CD4-positive, alpha-beta T cell treated with Interleukin-15 for 4 hours (primary cell): ENCODE results near the gene THBS4.

ENCODE experiments used
- DNase-seq: peaks from one replicate; pipeline ENCODE4 v3.0.0-alpha.2; 2020; ENCODE audit warnings: low spot score

THBS4 gene

DNA sequence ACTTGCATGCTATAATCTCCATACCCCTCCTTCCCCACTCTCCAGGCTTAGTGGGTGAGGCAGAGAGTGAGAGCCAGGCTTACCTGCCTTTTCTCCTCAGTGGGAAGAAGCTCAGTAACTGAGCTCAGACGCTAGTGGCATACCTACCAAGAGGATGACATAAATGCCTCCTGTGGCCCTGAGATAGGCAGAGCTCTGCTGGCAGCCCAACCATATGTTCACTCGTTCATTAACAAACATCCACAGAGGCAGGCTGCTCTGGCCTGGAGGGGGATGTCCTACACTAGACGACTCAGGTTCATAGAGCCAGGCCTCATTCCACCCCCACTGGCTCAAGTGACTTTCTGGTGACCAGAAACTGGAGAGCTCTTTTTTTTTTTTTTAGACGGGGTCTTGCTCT, 81.3 kb downstream of the THBS4 start:
- no peak for DNase-seq

DNA sequence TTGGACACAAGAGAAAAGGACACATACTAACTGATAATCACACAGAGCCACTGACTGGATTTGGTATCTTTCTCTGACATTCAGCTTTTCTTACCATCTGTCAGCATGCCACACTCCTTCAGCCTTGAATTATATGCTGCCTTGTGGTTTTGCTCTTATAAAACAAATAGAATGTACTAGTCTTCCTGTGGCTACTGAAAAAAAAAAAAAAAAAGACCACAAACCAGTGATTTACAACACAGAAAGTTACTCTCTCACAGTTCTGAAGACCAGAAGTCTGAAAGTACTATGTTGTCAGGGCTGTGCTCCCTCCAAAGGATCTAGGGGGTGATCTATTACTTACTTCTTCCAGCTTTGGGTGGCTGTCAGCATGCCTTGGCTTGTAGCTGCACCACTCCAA, 82.3 kb downstream of the THBS4 start:
- no peak for DNase-seq

DNA sequence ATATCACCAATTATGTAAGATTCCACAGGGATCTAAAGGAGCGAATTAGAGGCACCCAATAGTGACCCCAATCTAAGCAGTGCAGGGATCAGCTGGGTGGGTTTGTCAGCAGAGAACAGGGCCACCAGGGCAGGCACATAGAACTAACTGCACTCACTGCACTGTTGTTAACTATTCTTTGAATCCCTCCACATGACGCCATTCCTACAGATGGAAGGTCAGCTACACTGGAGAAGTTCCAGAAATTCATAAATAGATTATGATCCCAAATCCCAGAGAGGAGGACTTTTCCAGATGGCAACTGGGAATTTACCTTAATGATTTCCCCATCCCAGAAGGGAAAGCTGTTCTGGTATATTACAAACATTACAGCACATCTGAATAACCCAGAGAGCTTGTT, 84.2 kb downstream of the THBS4 start:
- no peak for DNase-seq

DNA sequence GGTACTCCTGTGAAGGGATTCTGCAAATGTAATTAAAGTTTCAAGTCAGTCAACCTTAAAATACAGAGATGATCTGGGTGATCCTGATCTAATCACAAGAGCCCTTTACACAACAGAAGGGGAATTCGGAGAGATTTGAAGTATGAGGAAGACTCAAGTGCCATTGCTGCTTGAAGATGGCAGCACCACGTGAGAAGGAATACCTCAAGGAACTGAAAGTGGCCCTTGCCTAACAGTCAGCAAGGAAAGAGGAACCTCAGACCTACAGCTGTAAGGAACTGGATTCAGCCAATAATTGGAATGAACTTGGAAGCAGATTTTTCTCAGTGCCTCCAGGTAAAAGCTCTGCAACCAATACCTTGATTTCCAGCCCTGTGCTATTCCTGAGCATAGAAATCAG, 87.4 kb downstream of the THBS4 start:
- no peak for DNase-seq

GRCh38 chr5:80124121-80124918, 89.2 kb downstream of the THBS4 start:
- no peak for DNase-seq

- no peak for DNase-seq
These were observed 90.1 kb downstream of the THBS4 start for GRCh38 chr5:80125022-80125961.

DNA sequence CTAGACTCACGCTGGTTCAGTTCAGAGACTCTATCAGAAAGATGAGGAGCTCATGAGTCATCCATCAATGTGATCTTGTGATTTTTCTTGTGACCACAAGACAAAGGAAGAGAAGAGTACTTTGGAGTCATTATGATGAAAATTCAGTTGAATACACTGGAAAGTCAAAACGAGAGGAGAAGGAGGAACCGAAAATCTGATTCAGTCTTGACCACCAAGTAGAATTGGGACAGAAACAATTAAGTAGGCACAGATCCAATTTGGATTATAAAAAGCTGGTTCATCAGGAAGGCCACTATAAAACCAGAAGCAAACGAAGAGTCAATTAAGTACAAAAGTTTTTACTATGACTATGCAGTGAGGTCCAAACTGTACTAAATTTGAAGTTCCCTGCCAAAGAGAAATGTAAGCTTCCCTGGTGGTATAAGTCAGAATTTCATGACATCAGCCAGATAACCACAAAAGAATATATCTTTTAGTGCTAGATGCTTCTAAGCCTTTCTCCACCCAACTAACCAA, 90.9 kb downstream of the THBS4 start:
- DNase-seq: peak; percentile 60

DNA sequence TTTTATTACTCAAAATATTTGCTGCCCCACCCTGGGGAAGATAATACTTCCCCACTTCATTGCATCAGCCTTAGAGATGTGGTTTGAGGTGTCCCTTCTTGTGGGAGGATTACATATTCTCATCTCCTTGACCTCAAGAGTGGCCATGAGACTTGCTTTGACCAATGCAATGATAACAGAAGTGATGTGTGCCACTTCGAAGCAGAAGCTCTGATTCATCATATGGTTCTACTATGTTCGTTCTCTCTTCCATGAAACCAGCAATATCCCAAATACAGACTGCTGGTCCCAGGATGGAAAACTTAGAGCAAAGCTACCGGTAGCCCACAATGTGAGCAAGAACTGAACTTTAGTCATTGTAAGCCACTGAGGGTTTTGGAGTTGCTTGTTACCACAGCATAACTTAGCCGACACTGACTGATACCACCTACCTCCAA, 92.0 kb downstream of the THBS4 start:
- DNase-seq: no peak

DNA sequence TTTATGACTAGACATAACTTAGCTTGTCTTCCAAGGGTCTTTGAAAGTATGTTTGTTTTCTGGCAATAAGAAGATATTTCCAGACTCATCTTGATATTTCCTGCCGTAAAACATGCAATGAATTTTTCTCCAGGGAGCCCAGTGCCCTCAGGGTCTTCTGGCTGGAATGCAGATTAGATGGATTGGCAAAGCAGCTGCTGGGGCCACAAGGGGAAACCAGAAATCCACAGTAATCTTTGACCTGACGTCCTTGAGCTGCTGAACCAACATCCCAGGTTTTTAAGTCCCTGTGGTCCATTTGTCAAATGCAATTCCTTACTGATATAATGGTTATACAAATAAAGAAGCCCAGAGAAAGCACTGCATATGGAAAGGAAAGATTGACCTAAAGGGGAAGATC, 93.0 kb downstream of the THBS4 start:
- DNase-seq: no peak

GRCh38 chr5:80129146-80129545, 94.0 kb downstream of the THBS4 start:
- no peak for DNase-seq
